HepG2 (cell line): Measurements from ENCODE around the gene CLDN11. TPM values are rescaled to one million over a fixed set of nuclear protein-coding genes. Genes with fewer than 3 reads are reported as not detected.

ENCODE experiments used
- ATAC-seq: fragments of 200-7000 bp; cut with Tn5 transposase; 3 replicates; pipeline ENCODE4 v1.9.1; 2020; ENCODE audit warnings: mild to moderate bottlenecking, moderate library complexity
- BruUV-seq: library from RNA; stranded (reverse); fragments of 400-500 nt; replicated peaks from 2 replicates; lab custom pipeline; 2021; lab: Mats Ljungman, UMichigan
- CTCF ChIA-PET: fragments of 300-600 bp; formaldehyde crosslinking; extraction: SDS; loops from one replicate; lab custom pipeline; 2021; ENCODE audit warnings: low total read pairs, inconsistent platforms, low intra/inter-chr PET ratio; lab: Yijun Ruan, JAX
- POLR2A ChIA-PET: fragments of 350-600 bp; sonication (Branson Sonifier 250); formaldehyde crosslinking; loops from one replicate; lab custom pipeline; 2020; ENCODE audit warnings: antibody characterized with exemption, inconsistent platforms; lab: Yijun Ruan, JAX
- DNase-seq: peaks from one replicate; pipeline ENCODE4 v3.0.0-alpha.2; 2015; ENCODE audit warnings: low spot score
- FAIRE-seq: peaks from 3 replicates; lab custom pipeline; 2011; peaks lifted over from hg19 to GRCh38; lab: Jason Lieb, UNC
- H2AFZ ChIP-seq: one replicate; pipeline ENCODE4 v1.6.1; 2011; ENCODE audit warnings: low read length, inconsistent platforms
- H3K27ac ChIP-seq: fragments of 300-600 bp; 3 replicates; pipeline ENCODE4 v1.8.0; 2011; ENCODE audit warnings: mixed run types, mild to moderate bottlenecking, mixed read lengths, low read length, inconsistent platforms; ENCODE audit not compliant: insufficient read depth; ENCODE audit errors: extremely low read length
- H3K27me3 ChIP-seq, 2 experiments: fragments of 200-600 bp in 1 of 2; 2 replicates in 1 of 2; 3 replicates in 1 of 2; pipeline versions ENCODE4 v1.6.0 to v1.8.0; 2011; ENCODE audit warnings: low read length in 2 of 2, mild to moderate bottlenecking in 2 of 2, moderate library complexity in 2 of 2, inconsistent platforms in 1 of 2; ENCODE audit not compliant: insufficient read depth in 2 of 2, control insufficient read depth in 1 of 2
- H3K36me3 ChIP-seq, 2 experiments: fragments of 200-600 bp in 1 of 2; replicated peaks in 1 of 2; 2 replicates in 1 of 2; 3 replicates in 1 of 2; pipeline versions ENCODE4 v1.5.1 to v1.8.0; 2011; ENCODE audit warnings: low read length in 2 of 2, inconsistent platforms in 1 of 2; ENCODE audit not compliant: insufficient read depth in 2 of 2, control insufficient read depth in 1 of 2
- H3K4me1 ChIP-seq: 2 replicates; pipeline ENCODE4 v1.5.1; 2012; ENCODE audit warnings: low read length, inconsistent platforms; ENCODE audit not compliant: insufficient read depth
- H3K4me2 ChIP-seq: 2 replicates; pipeline ENCODE4 v1.6.0; 2011; ENCODE audit warnings: low read depth, low read length, inconsistent platforms
- H3K4me3 ChIP-seq, 3 experiments: fragments of 200-600 bp in 1 of 3; sonication (generic), shearing (Covaris generic) in 1 of 3; replicated peaks in 1 of 3; 2 replicates each; pipeline ENCODE4 v1.5.1; 2011 to 2016; ENCODE audit warnings: low read length in 3 of 3, inconsistent platforms in 2 of 3, low read depth in 2 of 3, mild to moderate bottlenecking in 2 of 3, control low read depth in 1 of 3, mixed read lengths in 1 of 3; ENCODE audit not compliant: insufficient read depth in 1 of 3
- H3K79me2 ChIP-seq: one replicate; pipeline ENCODE4 v1.6.1; 2011; ENCODE audit warnings: low read length, inconsistent platforms; ENCODE audit not compliant: insufficient read depth
- H3K9ac ChIP-seq: 2 replicates; pipeline ENCODE4 v1.6.0; 2011; ENCODE audit warnings: mild to moderate bottlenecking, low read depth, low read length, inconsistent platforms; ENCODE audit not compliant: insufficient read depth
- H3K9me3 ChIP-seq: 2 replicates; pipeline ENCODE4 v1.5.1; 2012; ENCODE audit warnings: mild to moderate bottlenecking, low read length
- H4K20me1 ChIP-seq: 2 replicates; pipeline ENCODE4 v1.6.0; 2011; ENCODE audit warnings: inconsistent platforms, mild to moderate bottlenecking, low read length, moderate library complexity; ENCODE audit not compliant: insufficient read depth
- BHLHE40 ChIP-seq: IDR thresholded peaks from 2 replicates; pipeline ENCODE4 v1.6.1; 2011; ENCODE audit warnings: low read length, improper control_type of control experiment
- SP140L ChIP-seq: sonication (generic); formaldehyde crosslinking; IDR thresholded peaks from 2 replicates; pipeline ENCODE4 v1.4.0; 2020; ENCODE audit warnings: missing genetic modification reagents, borderline replicate concordance
- SP2 ChIP-seq: sonication (generic); formaldehyde crosslinking; IDR thresholded peaks from 2 replicates; pipeline ENCODE4 v1.5.1; 2020; ENCODE audit warnings: mild to moderate bottlenecking, missing genetic modification reagents
- ZBTB20 ChIP-seq: sonication (generic); formaldehyde crosslinking; IDR thresholded peaks from 2 replicates; pipeline ENCODE4 v1.8.1; 2023; ENCODE audit warnings: missing genetic modification reagents, low read depth, mild to moderate bottlenecking, borderline replicate concordance
- ZBTB38 ChIP-seq: sonication (generic); formaldehyde crosslinking; IDR thresholded peaks from 2 replicates; pipeline ENCODE4 v1.5.1; 2020; ENCODE audit warnings: mild to moderate bottlenecking, missing genetic modification reagents
- ZC3H13 ChIP-seq: sonication (generic); formaldehyde crosslinking; IDR thresholded peaks from 2 replicates; pipeline ENCODE4 v1.8.1; 2023; ENCODE audit warnings: mild to moderate bottlenecking, missing genetic modification reagents, moderate library complexity
- ZNF460 ChIP-seq: sonication (generic); formaldehyde crosslinking; IDR thresholded peaks from 2 replicates; pipeline ENCODE4 v1.5.1; 2020; ENCODE audit warnings: missing genetic modification reagents, mild to moderate bottlenecking, borderline replicate concordance
- ZNF562 ChIP-seq: sonication (generic); formaldehyde crosslinking; IDR thresholded peaks from 2 replicates; pipeline ENCODE4 v1.8.0; 2022; ENCODE audit warnings: missing genetic modification reagents, borderline replicate concordance
- ZNF629 ChIP-seq: sonication (generic); formaldehyde crosslinking; conservative IDR thresholded peaks from 2 replicates; pipeline ENCODE4 v1.5.0; 2020; ENCODE audit warnings: missing genetic modification reagents
- ZNF720 ChIP-seq: sonication (generic); formaldehyde crosslinking; IDR thresholded peaks from 2 replicates; pipeline ENCODE4 v1.4.0; 2020; ENCODE audit warnings: missing genetic modification reagents
- ZNF777 ChIP-seq: sonication (generic); formaldehyde crosslinking; IDR thresholded peaks from 2 replicates; pipeline ENCODE4 v1.4.0; 2020; ENCODE audit warnings: missing genetic modification reagents
- ZNF841 ChIP-seq: sonication (generic); formaldehyde crosslinking; IDR thresholded peaks from 2 replicates; pipeline ENCODE4 v1.8.1; 2023; ENCODE audit warnings: missing genetic modification reagents, borderline replicate concordance
- ZNF878 ChIP-seq: sonication (generic); formaldehyde crosslinking; IDR thresholded peaks from 2 replicates; pipeline ENCODE4 v1.8.1; 2023; ENCODE audit warnings: mild to moderate bottlenecking, missing genetic modification reagents, moderate library complexity
- WGBS: methylation state at CpG from one replicate; pipeline ENCODE4 v1.1.6; 2017; ENCODE audit warnings: low lambda C conversion rate; 5-methylcytosine and 5-hydroxymethylcytosine counted together
- in situ Hi-C: cut with HindIII; loops from 2 replicates; pipeline ENCODE4 v1.10.0; 2017; ENCODE audit warnings: low pct_unique_long_range_greater_than_20kb; ENCODE audit not compliant: extremely low pct_ligation_motif_present
- intact Hi-C: fragments of 100-400 bp; cut with micrococcal nuclease; formaldehyde crosslinking; loops from one replicate; pipeline ENCODE4 v1.10.0; 2022; ENCODE audit not compliant: unreplicated experiment
- polyA plus RNA-seq, 8 experiments: library from polyadenylated mRNA; depleted of rRNA in 3 of 8; stranded (reverse) in 7 of 8; unstranded in 1 of 8; fragments of >200 nt; fragmentation: Illumina TruSeq in 4 of 8; extraction: Trizol in 4 of 8; gene quantifications; 2 replicates each; pipeline versions ENCODE4 v1.2.1 to v1.2.3, GENCODE V29; 2011 to 2016; ENCODE audit warnings: low read depth in 4 of 8, missing spikeins in 1 of 8, mixed read lengths in 1 of 8; ENCODE audit not compliant: insufficient read depth in 1 of 8
- total RNA-seq, 5 experiments: library from RNA; depleted of rRNA; stranded (reverse); fragments of >200 nt; fragmentation: Illumina TruSeq; extraction: Trizol; gene quantifications; 2 replicates each; pipeline ENCODE4 v1.2.3, GENCODE V29; 2016; ENCODE audit warnings: low read depth in 1 of 5
- TF ChIP-seq, protein P1 (sequence below), 2 experiments: fragments of 450-650 bp in 1 of 2; sonication (generic) in 1 of 2; formaldehyde crosslinking; IDR thresholded peaks; 2 replicates each; pipeline versions ENCODE4 v1.5.0 to v1.8.0; 2020 to 2022; ENCODE audit warnings: mild to moderate bottlenecking in 1 of 2, missing genetic modification reagents in 1 of 2

CLDN11 gene
- total and polyA plus RNA-seq, 2 of the 13 experiments (the other 11 are each of a cell fraction or from before 2014, with no cell fraction given), result 4.2 to 4.9 TPM

- no peak overlapping the region for H3K4me3 ChIP-seq
- in situ Hi-C loops (no loop called here), intact Hi-C loops (no loop called here)
- no peak for ATAC-seq
- FAIRE-seq, result no peak
- DNase-seq, result no peak
- no peaks in the 10 kb centered on the region for H3K79me2 ChIP-seq
- POLR2A ChIA-PET, result no interaction called here
- CTCF ChIA-PET, result no interaction called here
- H3K4me2 ChIP-seq, result no peak overlapping the region
- no TSS peak for BruUV-seq
- TF ChIP-seq SP140L (CRISPR knock-in tag), result no peak
- TF ChIP-seq ZNF841, result no peak
- TF ChIP-seq ZC3H13 (CRISPR knock-in tag), result no peak
- TF ChIP-seq ZNF460, result no peak
- TF ChIP-seq ZNF777 (CRISPR knock-in tag), result no peak
- no peak for TF ChIP-seq ZBTB20
- no peak for TF ChIP-seq ZNF629 (CRISPR knock-in tag)
- TF ChIP-seq BHLHE40, result no peak
- TF ChIP-seq ZNF878 (CRISPR knock-in tag), result no peak
- no peak for TF ChIP-seq SP2
- TF ChIP-seq ZNF720 (CRISPR knock-in tag), result no peak
- TF ChIP-seq ZBTB38 (CRISPR knock-in tag), result no peak
- TF ChIP-seq, protein P1, sequence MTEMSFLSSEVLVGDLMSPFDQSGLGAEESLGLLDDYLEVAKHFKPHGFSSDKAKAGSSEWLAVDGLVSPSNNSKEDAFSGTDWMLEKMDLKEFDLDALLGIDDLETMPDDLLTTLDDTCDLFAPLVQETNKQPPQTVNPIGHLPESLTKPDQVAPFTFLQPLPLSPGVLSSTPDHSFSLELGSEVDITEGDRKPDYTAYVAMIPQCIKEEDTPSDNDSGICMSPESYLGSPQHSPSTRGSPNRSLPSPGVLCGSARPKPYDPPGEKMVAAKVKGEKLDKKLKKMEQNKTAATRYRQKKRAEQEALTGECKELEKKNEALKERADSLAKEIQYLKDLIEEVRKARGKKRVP (CRISPR knock-in tag; IDR thresholded peaks at IDR 0.05), result no peak
- no peak for TF ChIP-seq ZNF562 (CRISPR knock-in tag)
- WGBS, result under 1% methylated on average over 5 of the region's 5 CpGs
- H3K9me3 ChIP-seq, result no peaks in the 10 kb centered on the region
- no peak overlapping the region for H2AFZ ChIP-seq
- peaks cover 0 to 7% of the 10 kb centered on the region in 2 experiments; a peak in 2 of 5 replicates for H3K27me3 ChIP-seq
- H3K36me3 ChIP-seq, result no peaks in the 10 kb centered on the region
- H3K27ac ChIP-seq, result no peak overlapping the region
- H3K9ac ChIP-seq, result no peak overlapping the region
- peaks cover 36% of the 10 kb centered on the region for H3K4me1 ChIP-seq
- H4K20me1 ChIP-seq, result no peaks in the 10 kb centered on the region
Measured at GRCh38 chr3:170469151-170470062, 50.7 kb downstream of the CLDN11 start.
